ENCODE data around the gene PTEN.

The PTEN gene

GRCh38 chr10:87956055-87956454 is 92.6 kb downstream of the PTEN start:
- H3K27me3 ChIP-seq (replicated peaks; ENCODE audit: control insufficient read depth, insufficient read depth, low read length, poor library complexity, severe bottlenecking) = no peaks in the 10 kb centered on the region
- no peak for DNase-seq
- H3K9me3 ChIP-seq (ENCODE audit: control insufficient read depth, low read length) = no peaks in the 10 kb centered on the region
- no peak overlapping the region for H3K27ac ChIP-seq (ENCODE audit: insufficient read depth, low read length, poor library complexity, severe bottlenecking)
- no peaks in the 10 kb centered on the region for H3K4me1 ChIP-seq (ENCODE audit: control insufficient read depth, insufficient read depth, low read length, poor library complexity, severe bottlenecking)
- H3K4me3 ChIP-seq (ENCODE audit: insufficient read depth, low read depth, low read length, poor library complexity, severe bottlenecking) = no peak overlapping the region
- H3K36me3 ChIP-seq (ENCODE audit: control insufficient read depth, insufficient read depth, low read length) = peaks cover 30% of the 10 kb centered on the region

GRCh38 chr10:87957702-87958101 is 94.3 kb downstream of the PTEN start:
- Histone ChIP-seq H3K4me3 (ENCODE audit: insufficient read depth, low read depth, low read length, poor library complexity, severe bottlenecking) (no peak overlapping the region), H3K9me3 (ENCODE audit: control insufficient read depth, low read length) (no peaks in the 10 kb centered on the region), H3K27me3 (replicated peaks; ENCODE audit: control insufficient read depth, insufficient read depth, low read length, poor library complexity, severe bottlenecking) (no peaks in the 10 kb centered on the region), H3K4me1 (ENCODE audit: control insufficient read depth, insufficient read depth, low read length, poor library complexity, severe bottlenecking) (no peaks in the 10 kb centered on the region), H3K27ac (ENCODE audit: insufficient read depth, low read length, poor library complexity, severe bottlenecking) (no peak overlapping the region), H3K36me3 (ENCODE audit: control insufficient read depth, insufficient read depth, low read length) (peaks cover 25% of the 10 kb centered on the region)
- DNase-seq = no peak

- Histone ChIP-seq H3K9me3 (ENCODE audit: control insufficient read depth, low read length) (no peaks in the 10 kb centered on the region), H3K36me3 (ENCODE audit: control insufficient read depth, insufficient read depth, low read length) (peaks cover 22% of the 10 kb centered on the region), H3K27me3 (replicated peaks; ENCODE audit: control insufficient read depth, insufficient read depth, low read length, poor library complexity, severe bottlenecking) (no peaks in the 10 kb centered on the region), H3K4me1 (ENCODE audit: control insufficient read depth, insufficient read depth, low read length, poor library complexity, severe bottlenecking) (no peaks in the 10 kb centered on the region), H3K4me3 (ENCODE audit: insufficient read depth, low read depth, low read length, poor library complexity, severe bottlenecking) (no peak overlapping the region), H3K27ac (ENCODE audit: insufficient read depth, low read length, poor library complexity, severe bottlenecking) (no peak overlapping the region)
- DNase-seq = no peak
Observed at GRCh38 chr10:87960230-87960629, 96.8 kb downstream of the PTEN start.

- DNase-seq = no peak
- Histone ChIP-seq H3K27me3 (replicated peaks; ENCODE audit: control insufficient read depth, insufficient read depth, low read length, poor library complexity, severe bottlenecking) (no peaks in the 10 kb centered on the region), H3K27ac (ENCODE audit: insufficient read depth, low read length, poor library complexity, severe bottlenecking) (no peak overlapping the region), H3K4me3 (ENCODE audit: insufficient read depth, low read depth, low read length, poor library complexity, severe bottlenecking) (no peak overlapping the region), H3K4me1 (ENCODE audit: control insufficient read depth, insufficient read depth, low read length, poor library complexity, severe bottlenecking) (no peaks in the 10 kb centered on the region), H3K36me3 (ENCODE audit: control insufficient read depth, insufficient read depth, low read length) (peaks cover 21% of the 10 kb centered on the region), H3K9me3 (ENCODE audit: control insufficient read depth, low read length) (no peaks in the 10 kb centered on the region)
Observed at GRCh38 chr10:87961314-87961713, 97.9 kb downstream of the PTEN start.

- Histone ChIP-seq H3K36me3 (ENCODE audit: control insufficient read depth, insufficient read depth, low read length) (peaks cover 11% of the 10 kb centered on the region), H3K9me3 (ENCODE audit: control insufficient read depth, low read length) (no peaks in the 10 kb centered on the region), H3K27ac (ENCODE audit: insufficient read depth, low read length, poor library complexity, severe bottlenecking) (no peak overlapping the region), H3K27me3 (replicated peaks; ENCODE audit: control insufficient read depth, insufficient read depth, low read length, poor library complexity, severe bottlenecking) (no peaks in the 10 kb centered on the region), H3K4me1 (ENCODE audit: control insufficient read depth, insufficient read depth, low read length, poor library complexity, severe bottlenecking) (no peaks in the 10 kb centered on the region), H3K4me3 (ENCODE audit: insufficient read depth, low read depth, low read length, poor library complexity, severe bottlenecking) (no peak overlapping the region)
- DNase-seq = no peak
Observed at GRCh38 chr10:87966459-87966858, 103.0 kb downstream of the PTEN start.

GRCh38 chr10:87973635-87974034 is 110.2 kb downstream of the PTEN start:
- Histone ChIP-seq H3K36me3 (ENCODE audit: control insufficient read depth, insufficient read depth, low read length) (no peaks in the 10 kb centered on the region), H3K4me1 (ENCODE audit: control insufficient read depth, insufficient read depth, low read length, poor library complexity, severe bottlenecking) (no peaks in the 10 kb centered on the region), H3K4me3 (ENCODE audit: insufficient read depth, low read depth, low read length, poor library complexity, severe bottlenecking) (no peak overlapping the region), H3K9me3 (ENCODE audit: control insufficient read depth, low read length) (no peaks in the 10 kb centered on the region), H3K27me3 (replicated peaks; ENCODE audit: control insufficient read depth, insufficient read depth, low read length, poor library complexity, severe bottlenecking) (no peaks in the 10 kb centered on the region), H3K27ac (ENCODE audit: insufficient read depth, low read length, poor library complexity, severe bottlenecking) (no peak overlapping the region)
- no peak for DNase-seq

GRCh38 chr10:87974130-87974529 is 110.7 kb downstream of the PTEN start:
- no peak overlapping the region for H3K27ac ChIP-seq (ENCODE audit: insufficient read depth, low read length, poor library complexity, severe bottlenecking)
- H3K4me3 ChIP-seq (ENCODE audit: insufficient read depth, low read depth, low read length, poor library complexity, severe bottlenecking) = no peak overlapping the region
- H3K4me1 ChIP-seq (ENCODE audit: control insufficient read depth, insufficient read depth, low read length, poor library complexity, severe bottlenecking) = no peaks in the 10 kb centered on the region
- H3K9me3 ChIP-seq (ENCODE audit: control insufficient read depth, low read length) = no peaks in the 10 kb centered on the region
- no peak for DNase-seq
- H3K36me3 ChIP-seq (ENCODE audit: control insufficient read depth, insufficient read depth, low read length) = no peaks in the 10 kb centered on the region
- no peaks in the 10 kb centered on the region for H3K27me3 ChIP-seq (replicated peaks; ENCODE audit: control insufficient read depth, insufficient read depth, low read length, poor library complexity, severe bottlenecking)

GRCh38 chr10:87974769-87975168 is 111.3 kb downstream of the PTEN start:
- Histone ChIP-seq H3K27ac (ENCODE audit: insufficient read depth, low read length, poor library complexity, severe bottlenecking) (no peak overlapping the region), H3K4me1 (ENCODE audit: control insufficient read depth, insufficient read depth, low read length, poor library complexity, severe bottlenecking) (no peaks in the 10 kb centered on the region), H3K36me3 (ENCODE audit: control insufficient read depth, insufficient read depth, low read length) (no peaks in the 10 kb centered on the region), H3K4me3 (ENCODE audit: insufficient read depth, low read depth, low read length, poor library complexity, severe bottlenecking) (no peak overlapping the region), H3K9me3 (ENCODE audit: control insufficient read depth, low read length) (no peaks in the 10 kb centered on the region), H3K27me3 (replicated peaks; ENCODE audit: control insufficient read depth, insufficient read depth, low read length, poor library complexity, severe bottlenecking) (no peaks in the 10 kb centered on the region)
- no peak for DNase-seq

GRCh38 chr10:87976101-87976743 is 112.8 kb downstream of the PTEN start:
- no peak overlapping the region for H3K4me3 ChIP-seq (ENCODE audit: insufficient read depth, low read depth, low read length, poor library complexity, severe bottlenecking)
- DNase-seq = no peak
- no peaks in the 10 kb centered on the region for H3K4me1 ChIP-seq (ENCODE audit: control insufficient read depth, insufficient read depth, low read length, poor library complexity, severe bottlenecking)

GRCh38 chr10:87978166-87978565 is 114.7 kb downstream of the PTEN start:
- no peak for DNase-seq
- Histone ChIP-seq H3K27me3 (replicated peaks; ENCODE audit: control insufficient read depth, insufficient read depth, low read length, poor library complexity, severe bottlenecking) (no peaks in the 10 kb centered on the region), H3K27ac (ENCODE audit: insufficient read depth, low read length, poor library complexity, severe bottlenecking) (no peak overlapping the region)

More at GRCh38 chr10:87976101-87976743, 112.8 kb downstream of the PTEN start:
- Histone ChIP-seq H3K27ac (ENCODE audit: insufficient read depth, low read length, poor library complexity, severe bottlenecking) (no peak overlapping the region), H3K27me3 (replicated peaks; ENCODE audit: control insufficient read depth, insufficient read depth, low read length, poor library complexity, severe bottlenecking) (no peaks in the 10 kb centered on the region), H3K36me3 (ENCODE audit: control insufficient read depth, insufficient read depth, low read length) (no peaks in the 10 kb centered on the region), H3K9me3 (ENCODE audit: control insufficient read depth, low read length) (no peaks in the 10 kb centered on the region)

More at GRCh38 chr10:87978166-87978565, 114.7 kb downstream of the PTEN start:
- no peak overlapping the region for H3K4me3 ChIP-seq (ENCODE audit: insufficient read depth, low read depth, low read length, poor library complexity, severe bottlenecking)
- H3K36me3 ChIP-seq (ENCODE audit: control insufficient read depth, insufficient read depth, low read length) = no peaks in the 10 kb centered on the region
- H3K9me3 ChIP-seq (ENCODE audit: control insufficient read depth, low read length) = no peaks in the 10 kb centered on the region
- no peaks in the 10 kb centered on the region for H3K4me1 ChIP-seq (ENCODE audit: control insufficient read depth, insufficient read depth, low read length, poor library complexity, severe bottlenecking)

Data from effector memory CD4-positive, alpha-beta T cell (primary cell).